DMS153 (cell line): ENCODE data around the gene SULT2B1.

Experiments
- DNase-seq: peaks from one replicate; lab custom pipeline; 2025; lab: John Stamatoyannopoulos, UW

Gene SULT2B1

DNA sequence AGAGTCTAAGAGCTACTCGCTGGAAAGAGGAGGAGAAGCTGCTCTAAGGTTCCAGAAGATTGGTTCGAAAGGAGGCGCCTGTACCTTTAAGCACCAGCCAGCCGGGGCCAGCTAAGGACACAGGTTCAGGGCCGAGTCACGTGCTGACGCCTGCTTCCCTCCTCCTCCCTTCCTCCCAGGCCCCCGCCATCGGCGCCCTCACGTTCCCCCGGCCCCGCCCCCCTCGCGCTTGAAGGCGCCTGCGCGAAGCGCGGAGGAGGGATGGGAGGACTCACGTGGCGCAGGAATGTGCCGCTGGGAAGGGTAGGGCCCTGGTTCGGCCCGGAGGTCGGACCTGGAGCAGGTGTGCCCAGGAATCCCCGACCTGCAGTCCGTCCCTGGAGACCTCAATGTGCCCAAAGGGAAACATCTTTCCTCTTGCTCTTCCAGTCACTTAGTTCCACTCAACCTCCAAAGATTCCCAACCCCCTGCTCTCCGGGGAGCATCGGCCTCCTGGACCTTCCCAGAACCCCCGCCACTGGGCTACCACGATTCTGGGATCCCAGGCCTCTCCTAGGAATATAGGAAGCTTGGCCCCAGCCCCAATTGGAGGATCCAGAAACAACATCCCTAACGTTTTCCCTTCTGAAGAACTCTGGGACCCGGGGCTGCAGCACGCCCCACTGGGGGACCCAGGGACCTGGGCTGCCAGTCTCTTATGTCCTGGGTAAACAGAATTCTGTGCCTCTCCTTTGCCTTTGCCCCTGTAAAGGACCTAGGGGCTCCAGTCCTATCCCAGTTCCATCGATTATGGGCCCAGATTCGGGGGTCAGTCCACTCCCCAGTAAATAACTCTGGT is 82.7 kb downstream of the SULT2B1 start:
- peak; percentile 90 for DNase-seq

GRCh38 chr19:48635263-48635965 is 83.4 kb downstream of the SULT2B1 start:
- peak; percentile 47 for DNase-seq

GRCh38 chr19:48635966-48636858 is 84.2 kb downstream of the SULT2B1 start:
- DNase-seq = no peak

GRCh38 chr19:48636859-48637448 is 85.0 kb downstream of the SULT2B1 start, which contains the start of gene DBP:
DBP (minus strand) TSS chr19:48637379; CDS start chr19:48636994, 385 bp downstream.
- DNase-seq = no peak

DNA sequence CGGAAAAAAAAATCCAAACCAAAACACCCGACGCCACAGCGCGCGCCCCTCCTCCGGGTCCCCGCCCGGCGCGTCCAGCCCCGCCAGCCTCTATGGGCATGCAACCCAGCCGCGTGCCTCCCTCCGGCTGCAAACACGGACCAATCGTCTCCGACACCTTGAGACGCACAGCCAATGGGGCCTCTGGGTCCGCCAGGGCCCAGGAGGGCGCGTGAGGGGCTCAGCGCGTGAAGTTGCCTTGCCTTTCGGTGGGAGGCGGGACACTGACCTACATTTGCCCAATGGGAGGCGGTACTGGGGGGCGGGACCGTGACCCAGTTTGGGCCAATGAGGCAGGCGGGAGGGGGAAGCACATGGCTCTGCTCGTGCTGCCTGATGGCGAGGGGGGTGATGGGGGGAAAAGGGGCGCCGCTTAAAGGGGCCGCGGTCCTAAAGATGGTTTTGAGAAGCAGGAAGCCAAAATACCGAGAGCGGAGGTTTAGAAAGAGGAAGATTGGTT is 85.5 kb downstream of the SULT2B1 start:
- DNase-seq = peak; percentile 99

DNA sequence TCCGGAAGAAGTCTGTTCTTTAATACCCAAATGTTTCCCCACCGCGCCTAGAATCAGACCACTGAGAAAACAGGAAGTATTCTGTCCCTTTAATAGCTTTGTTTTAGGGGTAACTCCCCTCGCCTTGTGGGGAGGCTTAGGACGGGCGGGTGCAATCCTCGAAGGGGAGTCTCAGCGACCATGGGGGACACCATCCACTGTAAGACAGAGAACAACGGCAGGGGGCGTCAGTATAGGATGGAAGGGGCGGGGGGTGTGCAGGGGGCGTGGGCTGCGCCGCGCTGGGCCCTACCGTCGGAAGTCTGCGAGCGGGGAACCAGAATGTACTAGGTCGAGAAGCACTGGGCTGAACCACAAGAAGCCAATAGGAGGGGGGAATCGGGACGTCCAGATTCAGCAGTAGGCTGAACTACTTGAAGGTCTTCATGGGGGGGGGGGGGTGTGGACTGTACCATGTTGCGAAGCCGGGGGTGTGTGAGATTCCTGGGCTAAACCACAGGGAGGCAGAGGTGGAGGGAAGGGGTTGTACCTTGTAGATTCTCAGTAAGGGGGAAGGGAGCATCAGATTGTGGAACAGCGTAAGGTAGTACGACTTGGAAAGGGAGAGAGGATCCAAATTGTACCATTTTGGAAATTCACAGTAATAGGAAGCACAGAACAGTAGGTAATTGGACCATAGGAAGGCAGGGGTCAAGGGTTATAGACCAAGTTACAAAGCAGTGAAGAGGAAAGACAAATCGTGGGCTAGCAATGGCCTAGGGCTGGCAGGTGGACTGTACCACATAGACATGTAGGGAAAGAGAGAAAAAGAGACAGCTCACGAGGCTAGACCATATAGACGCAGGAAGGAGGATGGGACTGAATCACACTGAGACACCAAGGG is 86.2 kb downstream of the SULT2B1 start:
- peak; percentile 85 for DNase-seq

GRCh38 chr19:48638831-48639381 is 86.9 kb downstream of the SULT2B1 start:
- DNase-seq = no peak

DNA sequence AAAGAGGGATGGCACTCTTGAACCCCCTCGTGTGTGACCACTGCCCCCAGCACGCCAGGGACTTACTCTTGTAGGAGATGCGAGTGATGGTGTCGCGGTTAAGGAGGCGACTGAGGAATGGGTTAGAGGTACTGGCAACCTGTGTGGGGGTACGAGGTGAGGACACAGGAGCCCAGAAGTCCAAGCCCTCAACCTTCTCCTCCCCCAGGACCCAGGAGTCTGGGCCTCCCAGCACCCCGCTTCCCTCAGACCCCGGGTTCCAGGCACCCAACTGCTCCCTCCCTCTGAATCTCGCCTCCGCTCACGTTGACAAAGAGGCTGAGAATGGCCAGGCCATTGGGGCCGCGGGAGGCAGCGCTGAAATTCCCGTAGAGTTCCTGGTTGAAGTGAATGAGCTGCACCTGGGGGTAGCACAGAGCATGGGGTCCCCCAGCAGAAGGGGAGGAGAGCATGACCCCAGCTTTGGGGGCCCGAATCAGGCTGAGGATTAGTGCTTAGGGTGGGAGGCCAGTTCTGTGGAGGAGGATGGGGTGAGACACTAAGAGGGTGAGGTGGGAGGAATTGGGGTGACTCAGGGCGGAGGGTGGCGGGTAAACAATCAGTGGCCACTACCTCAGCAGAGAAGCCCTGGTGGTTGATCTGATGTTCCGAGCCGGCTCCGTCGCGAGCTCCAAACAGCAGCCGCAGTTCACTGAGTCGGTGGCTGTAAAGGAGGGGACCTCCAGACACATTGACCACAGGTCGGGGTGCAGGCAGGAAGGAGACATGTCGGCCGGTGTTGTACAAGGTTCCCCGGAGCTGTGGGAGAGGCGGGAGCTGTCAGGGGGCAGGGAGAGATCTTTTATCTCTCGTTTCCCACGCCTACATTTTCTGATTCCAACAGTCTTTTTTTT is 87.8 kb downstream of the SULT2B1 start:
- no peak for DNase-seq

DNA sequence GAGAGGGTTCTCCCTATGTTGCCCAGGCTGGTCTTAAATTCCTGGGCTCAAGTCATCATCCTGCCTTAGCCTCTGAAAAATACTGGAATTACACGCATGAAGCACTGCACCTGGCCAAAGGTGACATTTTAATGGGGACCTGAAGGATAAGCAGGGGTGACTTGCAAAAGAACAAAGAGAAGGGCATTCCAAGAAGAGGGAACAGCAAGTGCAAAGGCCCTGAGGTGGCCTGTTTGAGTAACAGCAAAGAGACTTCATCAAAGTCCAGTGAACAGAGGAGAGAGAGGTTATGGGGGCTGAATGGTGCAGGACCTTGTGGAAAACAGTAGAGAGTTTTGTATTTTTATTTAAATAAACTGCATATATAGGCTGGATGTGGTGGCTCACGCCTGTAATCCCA is 89.9 kb downstream of the SULT2B1 start:
- DNase-seq = no peak

DNA sequence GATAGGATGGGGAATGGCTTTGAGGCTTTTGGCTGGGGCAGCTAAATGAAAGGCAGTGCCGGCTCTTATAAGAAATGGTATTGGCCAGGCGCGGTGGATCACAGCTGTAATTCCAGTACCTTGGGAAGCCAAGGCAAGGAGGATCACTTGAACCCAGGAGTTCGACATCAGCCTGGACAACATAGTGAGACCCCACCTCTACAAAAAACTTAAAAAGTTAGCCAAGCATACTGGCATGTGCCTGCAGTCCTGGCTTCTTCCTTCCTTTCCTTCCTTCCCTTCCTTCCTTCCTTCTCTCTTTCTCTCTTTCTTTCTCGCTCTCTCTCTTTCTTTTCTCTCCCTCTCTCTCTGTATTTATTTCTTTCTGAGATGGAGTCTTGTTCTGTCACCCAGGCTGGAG is 90.9 kb downstream of the SULT2B1 start:
- no peak for DNase-seq

- no peak for DNase-seq
Observed at GRCh38 chr19:48644355-48644754, 92.4 kb downstream of the SULT2B1 start.

DNA sequence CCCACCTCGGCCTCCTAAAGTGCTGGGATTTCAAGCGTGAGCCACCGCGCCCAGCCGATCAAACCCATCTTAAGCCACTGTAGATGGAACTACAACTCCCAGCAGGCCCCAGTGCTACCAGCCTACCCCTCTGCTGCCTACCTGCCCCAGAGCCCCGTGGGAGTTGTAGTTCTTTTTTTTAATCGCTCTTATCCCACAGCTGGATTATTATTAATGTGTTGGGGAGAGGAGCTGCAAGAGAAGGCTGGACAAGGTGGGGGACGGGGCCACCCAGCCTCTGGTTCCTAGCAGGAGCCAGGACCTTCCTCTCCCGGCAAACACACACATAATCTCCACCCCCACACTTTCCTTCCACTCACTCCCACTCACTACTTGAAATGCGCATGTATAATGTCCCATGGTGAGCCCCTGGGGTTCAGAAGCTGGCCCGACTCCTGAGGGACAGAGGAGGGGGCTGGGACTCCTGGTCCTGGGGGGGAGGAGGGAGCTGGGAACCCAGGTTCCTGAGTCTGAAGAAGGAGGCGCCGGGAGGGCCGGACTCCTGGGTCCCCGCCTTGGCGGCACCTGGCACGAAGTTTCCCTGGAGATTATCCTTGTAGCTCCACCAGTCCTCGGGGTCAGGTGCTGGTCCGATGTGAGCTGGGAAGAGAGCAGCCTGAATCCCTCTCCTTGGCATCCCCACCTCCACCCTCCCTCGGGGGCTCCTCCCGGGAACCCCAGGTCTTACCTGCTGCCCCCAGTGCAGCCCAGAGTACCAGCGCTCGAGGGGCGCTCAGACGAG is 93.1 kb downstream of the SULT2B1 start:
- DNase-seq = peak; percentile 69

DNA sequence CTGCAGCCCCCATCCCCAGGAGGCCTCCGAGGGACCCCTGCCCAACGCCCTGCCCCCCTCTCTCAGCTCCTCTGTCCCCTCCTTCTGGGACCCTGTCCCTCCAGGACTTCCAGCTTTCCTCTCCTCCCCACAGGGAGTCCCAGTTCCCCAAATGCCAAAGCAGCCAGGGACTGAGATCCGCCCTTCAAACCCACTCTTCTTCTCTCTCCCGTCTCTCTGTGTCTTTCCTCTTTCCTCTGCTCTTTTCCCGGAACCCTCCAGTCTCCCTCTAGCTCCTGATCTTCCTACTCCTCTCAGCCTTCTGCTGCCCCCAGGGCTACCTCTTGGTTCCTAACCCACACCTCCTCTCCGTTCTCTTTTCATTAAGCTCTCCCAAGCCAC is 93.6 kb downstream of the SULT2B1 start:
- DNase-seq = no peak

GRCh38 chr19:48646001-48646721 is 94.2 kb downstream of the SULT2B1 start, which contains the start of gene CA11:
CA11 (minus strand) TSS chr19:48646187; CDS start chr19:48645632, 555 bp downstream.
- DNase-seq = no peak

- DNase-seq = peak; percentile 85
Observed at GRCh38 chr19:48646722-48647216, 94.8 kb downstream of the SULT2B1 start.

DNA sequence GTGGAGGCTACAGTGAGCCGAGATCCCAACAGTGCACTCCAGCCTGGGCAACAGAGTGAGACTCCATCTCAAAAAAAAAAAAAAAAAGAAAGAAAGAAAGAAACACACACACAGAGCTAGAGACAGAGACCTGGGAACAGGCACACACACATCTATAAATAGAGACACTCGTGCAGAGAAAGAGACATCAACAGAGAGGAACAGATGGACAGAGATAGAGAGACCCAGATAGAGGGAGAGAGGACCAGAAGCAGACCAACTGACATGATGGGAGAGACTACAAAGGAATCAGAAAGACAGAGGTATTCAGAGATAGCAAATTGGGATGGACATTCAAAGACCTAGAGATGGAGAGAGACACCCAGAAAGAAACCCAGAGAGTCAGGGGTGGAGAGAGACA is 96.2 kb downstream of the SULT2B1 start:
- DNase-seq = no peak
